IMR-90 (cell line): ENCODE measurements around the gene ATP5F1D. TPM values are rescaled to one million over a fixed set of nuclear protein-coding genes. Genes with fewer than 3 reads are reported as not detected.

Source experiments
- ATAC-seq: fragments of 200-7000 bp; cut with Tn5 transposase; 2 replicates; pipeline ENCODE4 v1.9.1; 2020; ENCODE audit warnings: low read depth, mild to moderate bottlenecking, moderate library complexity
- BruUV-seq: library from RNA; stranded (reverse); fragments of 400-500 nt; replicated peaks from 2 replicates; lab custom pipeline; 2021; lab: Mats Ljungman, UMichigan
- CTCF ChIA-PET: fragments of 300-600 bp; formaldehyde crosslinking; extraction: SDS; loops from one replicate; lab custom pipeline; 2021; ENCODE audit warnings: antibody characterized with exemption; lab: Yijun Ruan, JAX
- POLR2A ChIA-PET: fragments of 300-600 bp; sonication (Branson Sonifier 250); formaldehyde crosslinking; loops from one replicate; lab custom pipeline; 2022; ENCODE audit warnings: antibody characterized with exemption; ENCODE audit not compliant: unreplicated experiment; lab: Charles Lee
- DNase-seq: peaks from one replicate; pipeline ENCODE4 v3.0.0; 2013
- H2AFZ ChIP-seq: replicated peaks from 2 replicates; pipeline ENCODE3; 2013; ENCODE audit warnings: low read length, mild to moderate bottlenecking; ENCODE audit not compliant: poor library complexity
- H2AK5ac ChIP-seq: 2 replicates; pipeline ENCODE4 v1.6.1; 2013; ENCODE audit warnings: low read depth, low read length, inconsistent platforms
- H2AK9ac ChIP-seq: replicated peaks from 2 replicates; pipeline ENCODE3; 2013; ENCODE audit warnings: mild to moderate bottlenecking, low read depth, low read length, moderate library complexity; ENCODE audit not compliant: poor library complexity
- H2BK120ac ChIP-seq: 2 replicates; pipeline ENCODE4 v1.6.1; 2013; ENCODE audit warnings: low read depth, low read length, inconsistent platforms
- H2BK15ac ChIP-seq: 3 replicates; pipeline ENCODE4 v1.6.1; 2013; ENCODE audit warnings: low read depth, low read length, inconsistent platforms
- H2BK20ac ChIP-seq: 2 replicates; pipeline ENCODE4 v1.6.1; 2013; ENCODE audit warnings: low read depth, mild to moderate bottlenecking, inconsistent platforms, low read length, moderate library complexity
- H2BK5ac ChIP-seq: 2 replicates; pipeline ENCODE4 v1.6.1; 2013; ENCODE audit warnings: mild to moderate bottlenecking, low read depth, low read length, inconsistent platforms; ENCODE audit not compliant: poor library complexity, severe bottlenecking
- H3K14ac ChIP-seq: replicated peaks from 2 replicates; pipeline ENCODE4 v1.6.1; 2013; ENCODE audit warnings: low read depth, low read length, inconsistent platforms
- H3K18ac ChIP-seq: 2 replicates; pipeline ENCODE4 v1.6.1; 2013; ENCODE audit warnings: low read depth, low read length, control low read depth
- H3K23ac ChIP-seq: 2 replicates; pipeline ENCODE4 v1.6.1; 2013; ENCODE audit warnings: low read depth, low read length, inconsistent platforms
- H3K27ac ChIP-seq: 2 replicates; pipeline ENCODE4 v1.5.1; 2013; ENCODE audit warnings: mild to moderate bottlenecking, control low read depth, low read length; ENCODE audit not compliant: insufficient read depth
- H3K27me3 ChIP-seq: 2 replicates; pipeline ENCODE4 v1.6.1; 2013; ENCODE audit warnings: low read length; ENCODE audit not compliant: control insufficient read depth, insufficient read depth
- H3K36me3 ChIP-seq: 2 replicates; pipeline ENCODE4 v1.6.1; 2013; ENCODE audit warnings: low read length, mixed read lengths; ENCODE audit not compliant: control insufficient read depth, insufficient read depth
- H3K4ac ChIP-seq: 2 replicates; pipeline ENCODE4 v1.6.1; 2013; ENCODE audit warnings: low read depth, low read length, inconsistent platforms
- H3K4me1 ChIP-seq: 2 replicates; pipeline ENCODE4 v1.6.1; 2013; ENCODE audit warnings: low read length, mixed read lengths; ENCODE audit not compliant: control insufficient read depth, insufficient read depth
- H3K4me2 ChIP-seq: 2 replicates; pipeline ENCODE4 v1.6.1; 2013; ENCODE audit warnings: low read depth, mild to moderate bottlenecking, control low read depth, low read length, moderate library complexity
- H3K4me3 ChIP-seq: 2 replicates; pipeline ENCODE4 v1.5.1; 2013; ENCODE audit warnings: low read depth, mild to moderate bottlenecking, control low read depth, low read length, moderate library complexity; ENCODE audit not compliant: insufficient read depth
- H3K56ac ChIP-seq: 2 replicates; pipeline ENCODE4 v1.6.1; 2013; ENCODE audit warnings: low read length, inconsistent platforms; ENCODE audit not compliant: insufficient read depth; ENCODE audit errors: extremely low read depth
- H3K79me1 ChIP-seq, 2 experiments: 2 replicates each; pipeline ENCODE4 v1.6.1; 2013; ENCODE audit warnings: low read length in 2 of 2, inconsistent platforms in 1 of 2, low read depth in 1 of 2
- H3K9ac ChIP-seq: 2 replicates; pipeline ENCODE4 v1.6.1; 2013; ENCODE audit warnings: low read depth, low read length, control low read depth
- H3K9me1 ChIP-seq: 2 replicates; pipeline ENCODE4 v1.6.1; 2013; ENCODE audit warnings: low read length, inconsistent platforms; ENCODE audit not compliant: insufficient read depth
- H3K9me3 ChIP-seq: 2 replicates; pipeline ENCODE4 v1.6.1; 2013; ENCODE audit warnings: low read length; ENCODE audit not compliant: control insufficient read depth, insufficient read depth
- H4K20me1 ChIP-seq: 2 replicates; pipeline ENCODE4 v1.6.1; 2013; ENCODE audit warnings: low read length, inconsistent platforms; ENCODE audit not compliant: insufficient read depth
- H4K5ac ChIP-seq: 2 replicates; pipeline ENCODE4 v1.6.1; 2013; ENCODE audit warnings: mild to moderate bottlenecking, low read depth, low read length, control low read depth
- H4K8ac ChIP-seq, 2 experiments: 2 replicates each; pipeline ENCODE4 v1.6.1; 2013; ENCODE audit warnings: low read depth in 2 of 2, low read length in 2 of 2, control low read depth in 1 of 2, inconsistent platforms in 1 of 2
- H4K91ac ChIP-seq: 2 replicates; pipeline ENCODE4 v1.6.1; 2013; ENCODE audit warnings: low read depth, low read length, inconsistent platforms; ENCODE audit not compliant: insufficient read depth
- BHLHE40 ChIP-seq: fragments of 150-350 bp; IDR thresholded peaks from 2 replicates; pipeline ENCODE4 v1.6.1; 2016; ENCODE audit warnings: mild to moderate bottlenecking, low read depth, low read length
- CEBPB ChIP-seq: IDR thresholded peaks from 2 replicates; pipeline ENCODE4 v1.6.1; 2012; ENCODE audit warnings: low read depth, low read length, improper control_type of control experiment
- CHD1 ChIP-seq: IDR thresholded peaks from 2 replicates; pipeline ENCODE4 v1.6.1; 2012; ENCODE audit warnings: low read depth, low read length, improper control_type of control experiment
- CTCF ChIP-seq: conservative IDR thresholded peaks from 2 replicates; pipeline ENCODE4 v1.5.1; 2012; ENCODE audit warnings: mild to moderate bottlenecking, low read depth, low read length, improper control_type of control experiment
- FOS ChIP-seq: fragments of 150-350 bp; IDR thresholded peaks from 2 replicates; pipeline ENCODE4 v1.6.1; 2016; ENCODE audit warnings: low read depth, low read length
- MAFK ChIP-seq: IDR thresholded peaks from 2 replicates; pipeline ENCODE4 v1.6.1; 2012; ENCODE audit warnings: low read depth, low read length, improper control_type of control experiment
- MAZ ChIP-seq: IDR thresholded peaks from 2 replicates; pipeline ENCODE4 v1.6.1; 2012; ENCODE audit warnings: low read depth, mild to moderate bottlenecking, low read length, improper control_type of control experiment, moderate library complexity, borderline replicate concordance
- MXI1 ChIP-seq: IDR thresholded peaks from 2 replicates; pipeline ENCODE4 v1.6.1; 2012; ENCODE audit warnings: low read depth, mild to moderate bottlenecking, low read length, moderate library complexity, borderline replicate concordance
- NFE2L2 ChIP-seq: fragments of 150-350 bp; IDR thresholded peaks from 2 replicates; pipeline ENCODE4 v1.6.1; 2016; ENCODE audit warnings: low read depth, mild to moderate bottlenecking, low read length
- POLR2A ChIP-seq: IDR thresholded peaks from 2 replicates; pipeline ENCODE4 v1.6.1; 2012; ENCODE audit warnings: mild to moderate bottlenecking, low read depth, low read length
- RAD21 ChIP-seq: IDR thresholded peaks from 2 replicates; pipeline ENCODE4 v1.6.1; 2012; ENCODE audit warnings: low read length, improper control_type of control experiment
- RCOR1 ChIP-seq: IDR thresholded peaks from 2 replicates; pipeline ENCODE4 v1.6.1; 2012; ENCODE audit warnings: mild to moderate bottlenecking, low read length, improper control_type of control experiment; ENCODE audit not compliant: insufficient replicate concordance
- RFX5 ChIP-seq: IDR thresholded peaks from 2 replicates; pipeline ENCODE4 v1.8.0; 2012; ENCODE audit warnings: low read depth, mild to moderate bottlenecking, low read length, moderate library complexity
- SMC3 ChIP-seq: fragments of 150-350 bp; IDR thresholded peaks from 2 replicates; pipeline ENCODE4 v1.6.1; 2016; ENCODE audit warnings: low read depth, mild to moderate bottlenecking, antibody characterized with exemption, low read length, moderate library complexity
- USF2 ChIP-seq: fragments of 150-350 bp; IDR thresholded peaks from 2 replicates; pipeline ENCODE4 v1.6.1; 2017; ENCODE audit warnings: mild to moderate bottlenecking, antibody characterized with exemption, low read length, low read depth
- WGBS, 2 experiments: methylation state at CpG; one replicate each; pipeline versions ENCODE4 v1.1.5 to v1.1.7; 2013; ENCODE audit warnings: missing lambda C conversion rate in 2 of 2; ENCODE audit not compliant: insufficient read length in 1 of 2; ENCODE audit errors: extremely low coverage in 2 of 2; 5-methylcytosine and 5-hydroxymethylcytosine counted together
- dilution Hi-C: fragments of 300-500 bp; cut with HindIII; formaldehyde crosslinking; loops from one replicate; pipeline ENCODE4 v1.14.3; 2018; ENCODE audit warnings: low sequenced_read_pairs; ENCODE audit not compliant: unreplicated experiment
- in situ Hi-C: fragments of 300-500 bp; cut with MboI; formaldehyde crosslinking; loops from 3 replicates; pipeline ENCODE4 v1.14.3; 2019; ENCODE audit warnings: low sequenced_read_pairs, inconsistent platforms, mixed read lengths
- intact Hi-C: fragments of 100-400 bp; cut with micrococcal nuclease; formaldehyde crosslinking; loops from 2 replicates; pipeline ENCODE4 v1.10.0; 2022
- polyA plus RNA-seq, 3 experiments: library from polyadenylated mRNA; depleted of rRNA; stranded (reverse); fragments of >200 nt; gene quantifications; 2 replicates each; pipeline ENCODE4 v1.2.3, GENCODE V29; 2012; ENCODE audit warnings: low replicate concordance in 1 of 3
- total RNA-seq: library from RNA; depleted of rRNA; stranded (reverse); fragments of >200 nt; gene quantifications from 2 replicates; pipeline ENCODE4 v1.2.3, GENCODE V29; 2012

Gene ATP5F1D
- total and polyA plus RNA-seq, 2 of the 4 experiments (the other 2 are of a cell fraction), result 7.3 to 140 TPM

- POLR2A ChIA-PET, result interaction anchor here (0.6 kb wide), 1 partner anchor 63 kb away, joined by 7 read pairs; no protein-coding TSS in a partner anchor
- dilution Hi-C loops, result no loop called here
- BruUV-seq, result no TSS peak
- TF ChIP-seq FOS (no peak), CHD1 (no peak), RAD21 (no peak), RCOR1 (no peak), MAFK (no peak), MXI1 (no peak), CTCF (no peak), CEBPB (no peak), NFE2L2 (no peak), BHLHE40 (no peak), MAZ (no peak), RFX5 (no peak), POLR2A (no peak), USF2 (no peak), SMC3 (no peak)
These were observed 35.2 kb upstream of the ATP5F1D start for GRCh38 chr19:1206150-1206863.

More at GRCh38 chr19:1206150-1206863, 35.2 kb upstream of the ATP5F1D start:
- peak overlapping the region; percentile 79 for H3K23ac ChIP-seq
- H2BK5ac ChIP-seq, result peak overlapping the region; percentile 71
- in situ Hi-C loops (no loop called here), intact Hi-C loops (no loop called here)
- H3K9me3 ChIP-seq, result no peaks in the 10 kb centered on the region
- peaks cover 42% of the 10 kb centered on the region for H4K20me1 ChIP-seq
- H2AK5ac ChIP-seq, result no peak overlapping the region
- peak overlapping the region; percentile 92 for H3K4me2 ChIP-seq
- no peak overlapping the region for H4K91ac ChIP-seq
- peak overlapping the region; percentile 71 for H3K4me3 ChIP-seq
- peaks cover 18% of the 10 kb centered on the region for H3K4me1 ChIP-seq
- no peaks in the 10 kb centered on the region for H3K27me3 ChIP-seq
- H3K14ac ChIP-seq, result peak overlapping the region; percentile 68
- whole genome bisulfite sequencing, 2 experiments, result 1% methylated on average over 28 of the region's 78 CpGs; no CpG with 5 or more reads in 1 of the 2 experiments
- no peak overlapping the region for H3K18ac ChIP-seq
- peak overlapping the region; percentile 53 for H3K27ac ChIP-seq
- H2AK9ac ChIP-seq, result peak overlapping the region; percentile 19
- H3K4ac ChIP-seq, result peak overlapping the region; percentile 66
- CTCF ChIA-PET, result no interaction called here
- H4K5ac ChIP-seq, result no peak overlapping the region
- no peak overlapping the region for H2BK120ac ChIP-seq
- no peak overlapping the region for H4K8ac ChIP-seq
- peaks cover 12 to 53% of the 10 kb centered on the region in 2 experiments; a peak in 3 of 4 replicates for H3K79me1 ChIP-seq
- H2AFZ ChIP-seq, result peak overlapping the region; percentile 68
- no peak overlapping the region for H2BK15ac ChIP-seq
- H3K9me1 ChIP-seq, result peaks cover 22% of the 10 kb centered on the region
- H3K9ac ChIP-seq, result peak overlapping the region; percentile 86
- ATAC-seq (no peak), DNase-seq (no peak)
- H3K36me3 ChIP-seq, result peaks cover 3% of the 10 kb centered on the region; the same call in 1 of the 2 replicates
- no peak overlapping the region for H2BK20ac ChIP-seq
- H3K56ac ChIP-seq, result peak overlapping the region; percentile 8; the same call in 1 of the 2 replicates
